Measurements from ENCODE around the gene TENT5A. TPM values are rescaled to one million over a fixed set of nuclear protein-coding genes. Genes with fewer than 3 reads are reported as not detected.
"Not testable (repeated sequence)": the region's sequence is repeated elsewhere in the genome, so short reads cannot be mapped to it uniquely, and the experiment has no call there.

The TENT5A gene
- total RNA-seq, 1 donor from 2014 or later = 15.2 TPM

DNA sequence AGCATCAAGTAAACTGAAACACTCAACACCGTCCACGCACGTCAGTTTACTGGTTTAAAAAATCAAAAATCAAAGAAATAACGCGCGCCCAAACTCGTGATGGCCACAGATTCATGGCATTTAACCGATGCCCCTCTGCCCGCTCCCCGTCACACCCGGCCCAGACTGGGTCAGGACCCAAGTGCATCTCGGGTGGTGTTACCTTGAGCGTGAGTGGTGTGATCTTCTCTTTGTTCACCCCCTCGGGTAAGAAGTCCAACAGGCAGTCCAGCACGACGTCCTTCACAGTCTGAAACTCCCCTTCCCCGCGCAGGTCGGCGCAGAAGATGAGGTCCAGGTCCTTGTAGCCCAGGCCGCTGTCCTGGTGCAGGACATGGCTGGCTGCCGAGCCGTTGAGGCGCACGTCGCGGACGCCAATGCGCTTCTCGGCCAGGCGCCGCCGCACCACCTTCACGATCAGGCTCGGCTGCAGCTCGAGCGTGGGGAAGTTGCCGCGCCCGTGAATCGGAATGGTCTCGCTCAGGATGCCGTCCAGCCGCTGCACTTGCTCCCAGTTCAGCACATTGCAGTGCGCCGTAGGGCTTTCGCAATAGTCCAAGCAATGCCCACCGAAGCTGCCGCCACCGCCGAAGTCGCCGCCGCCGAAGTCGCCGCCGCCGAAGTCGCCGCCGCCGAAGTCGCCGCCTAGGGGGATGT is 945 bp downstream of the TENT5A start:
- peak; percentile 93 for DNase-seq (ENCODE audit: low spot score)

DNA sequence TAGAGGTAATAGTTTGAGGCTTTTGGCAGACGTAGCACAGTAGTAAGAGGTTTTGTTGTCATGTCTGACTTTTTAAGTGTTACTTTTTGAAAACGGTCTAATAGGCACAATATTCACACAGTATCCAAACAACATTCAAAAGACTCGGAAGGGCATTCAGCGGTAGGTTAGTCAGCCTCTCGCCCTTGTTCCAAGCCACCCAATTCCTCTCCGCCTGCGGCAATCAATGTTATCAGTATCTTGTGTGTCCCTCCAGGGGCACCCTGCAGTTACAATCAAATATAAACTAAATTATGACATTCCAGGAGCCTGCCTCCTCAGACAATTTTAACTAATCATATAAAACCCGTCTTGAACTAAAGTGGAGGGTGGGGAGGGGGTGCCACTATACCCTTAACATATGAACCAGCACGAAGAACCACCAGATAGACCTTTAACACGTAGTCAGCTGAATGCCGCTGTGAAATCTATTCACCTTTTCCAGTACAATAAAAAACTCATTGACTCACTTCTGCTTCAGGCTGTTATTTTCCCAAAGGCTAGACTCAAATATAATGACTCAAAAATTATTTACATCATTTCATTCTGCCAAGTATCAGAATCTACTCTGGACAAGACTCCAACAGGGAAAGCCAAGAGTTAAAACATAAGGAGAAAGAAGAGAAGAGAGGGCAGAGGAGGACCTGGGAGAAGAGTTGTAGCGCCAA is 1.6 kb downstream of the TENT5A start:
- DNase-seq (ENCODE audit: low spot score) = no peak

DNA sequence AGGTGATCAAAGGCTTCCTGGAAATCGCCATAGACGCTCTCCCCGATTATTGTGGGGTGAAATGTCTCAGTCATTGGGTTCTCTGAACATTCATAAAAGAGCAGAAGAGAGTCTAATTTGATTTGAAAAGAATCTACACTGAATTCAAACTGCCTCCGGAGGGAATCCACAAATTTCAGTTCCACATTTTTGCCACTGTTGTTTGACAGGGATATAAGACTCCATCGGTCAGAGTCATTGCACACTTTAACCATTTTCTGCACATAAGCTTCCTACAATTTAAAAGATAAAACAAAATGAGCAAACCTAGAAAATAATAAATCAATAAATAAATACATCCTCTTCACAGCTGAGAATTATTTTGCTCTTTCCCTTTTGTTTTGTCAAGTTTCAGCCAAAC is 2.3 kb downstream of the TENT5A start:
- no peak for DNase-seq (ENCODE audit: low spot score)

DNA sequence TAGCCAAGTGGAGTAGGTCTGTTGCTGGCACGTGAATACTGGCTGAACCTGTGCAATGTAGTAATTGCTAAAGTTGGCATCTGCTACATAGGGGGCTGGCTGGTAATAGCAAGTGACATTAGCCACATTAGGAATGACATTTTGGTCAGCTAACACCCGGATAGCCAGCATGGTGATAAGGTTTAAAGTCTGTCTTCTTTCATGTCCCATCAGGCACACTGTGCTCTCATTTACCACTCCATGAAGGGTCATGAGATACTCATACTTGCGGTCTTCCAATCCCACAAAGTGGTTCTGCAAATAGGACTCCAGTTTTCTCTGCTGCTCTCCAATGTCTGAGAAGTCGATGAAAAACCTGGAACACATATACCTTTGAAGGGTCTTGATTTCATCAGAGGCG is 2.8 kb downstream of the TENT5A start:
- no peak for DNase-seq (ENCODE audit: low spot score)

- DNase-seq (ENCODE audit: low spot score) = no peak
These were observed 3.5 kb downstream of the TENT5A start for GRCh38 chr6:81748994-81749393.

- no peak for DNase-seq (ENCODE audit: low spot score)
These were observed 5.2 kb downstream of the TENT5A start for GRCh38 chr6:81747327-81747726.

- no peak for DNase-seq (ENCODE audit: low spot score)
These were observed 8.3 kb downstream of the TENT5A start for GRCh38 chr6:81744131-81744530.

GRCh38 chr6:81743649-81744048 is 8.8 kb downstream of the TENT5A start:
- no peak for DNase-seq (ENCODE audit: low spot score)

DNA sequence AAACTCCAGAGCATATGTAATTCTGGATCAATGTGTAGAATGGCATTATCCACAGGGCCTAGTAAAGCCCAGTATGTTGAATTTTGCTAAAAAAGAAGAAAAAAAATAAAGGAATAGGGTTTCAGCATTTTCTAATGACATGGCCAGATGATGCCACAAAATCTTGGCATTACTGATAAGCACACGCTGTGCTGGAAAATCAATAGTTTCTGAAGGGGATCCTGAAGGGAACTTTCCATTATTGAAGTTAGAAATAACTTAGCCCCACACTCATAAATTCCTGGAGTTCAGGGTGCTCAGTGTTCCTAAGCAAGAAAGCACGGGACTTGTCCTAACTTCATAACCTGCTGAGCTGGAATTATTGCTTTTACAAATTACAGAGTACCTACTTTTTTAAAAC is 10.8 kb downstream of the TENT5A start:
- DNase-seq (ENCODE audit: low spot score) = no peak

- DNase-seq (ENCODE audit: low spot score) = not testable (repeated sequence)
These were observed 11.9 kb downstream of the TENT5A start for GRCh38 chr6:81740591-81740990.

DNA sequence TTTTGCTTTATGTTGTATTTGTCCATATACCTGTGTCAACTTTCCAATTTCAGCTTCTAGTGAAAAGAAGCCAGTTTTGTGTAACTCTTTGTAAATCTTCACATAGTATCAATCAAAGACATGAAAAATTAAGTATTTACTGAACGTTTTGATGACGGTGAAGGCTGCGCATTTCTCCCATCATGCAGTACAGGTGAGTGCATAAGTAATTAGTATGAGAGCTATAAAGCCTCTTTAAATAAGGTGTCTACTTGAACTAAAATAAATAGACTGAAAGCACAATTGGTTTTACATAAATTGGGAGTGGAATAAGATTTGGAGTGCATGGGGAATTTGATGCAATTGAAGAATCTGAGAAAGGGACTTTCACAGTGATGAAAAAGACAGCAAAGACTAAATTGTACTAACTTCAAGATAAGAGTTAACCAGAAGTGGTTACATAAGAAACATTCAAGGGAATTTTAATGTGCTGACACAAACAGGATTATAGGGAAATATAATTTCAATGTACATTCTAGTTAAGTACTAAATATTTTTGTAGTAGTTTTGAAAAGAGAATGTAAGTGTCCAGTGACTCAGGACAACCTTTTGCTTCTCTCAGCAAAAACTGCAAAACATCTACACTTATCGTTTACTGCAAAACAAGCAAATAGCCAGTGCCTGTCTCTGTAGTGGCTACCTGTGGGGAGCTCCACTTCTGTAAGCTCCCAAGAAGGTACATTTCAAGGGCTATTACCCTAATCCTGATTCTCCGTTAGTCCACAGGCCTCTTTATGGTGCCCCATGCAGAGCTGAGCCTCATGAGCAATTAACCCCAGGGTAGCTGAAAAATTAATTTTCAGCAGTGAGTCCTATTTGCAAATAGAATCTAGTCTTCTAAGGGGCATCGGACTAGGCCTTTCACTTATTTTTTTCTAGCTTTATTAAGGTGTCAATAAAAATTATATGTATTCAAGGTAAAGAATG is 13.0 kb downstream of the TENT5A start:
- no peak for DNase-seq (ENCODE audit: low spot score)

- no peak for DNase-seq (ENCODE audit: low spot score)
These were observed 16.1 kb downstream of the TENT5A start for GRCh38 chr6:81736428-81736827.

GRCh38 chr6:81735756-81736380 is 16.6 kb downstream of the TENT5A start:
- DNase-seq (ENCODE audit: low spot score) = no peak

DNA sequence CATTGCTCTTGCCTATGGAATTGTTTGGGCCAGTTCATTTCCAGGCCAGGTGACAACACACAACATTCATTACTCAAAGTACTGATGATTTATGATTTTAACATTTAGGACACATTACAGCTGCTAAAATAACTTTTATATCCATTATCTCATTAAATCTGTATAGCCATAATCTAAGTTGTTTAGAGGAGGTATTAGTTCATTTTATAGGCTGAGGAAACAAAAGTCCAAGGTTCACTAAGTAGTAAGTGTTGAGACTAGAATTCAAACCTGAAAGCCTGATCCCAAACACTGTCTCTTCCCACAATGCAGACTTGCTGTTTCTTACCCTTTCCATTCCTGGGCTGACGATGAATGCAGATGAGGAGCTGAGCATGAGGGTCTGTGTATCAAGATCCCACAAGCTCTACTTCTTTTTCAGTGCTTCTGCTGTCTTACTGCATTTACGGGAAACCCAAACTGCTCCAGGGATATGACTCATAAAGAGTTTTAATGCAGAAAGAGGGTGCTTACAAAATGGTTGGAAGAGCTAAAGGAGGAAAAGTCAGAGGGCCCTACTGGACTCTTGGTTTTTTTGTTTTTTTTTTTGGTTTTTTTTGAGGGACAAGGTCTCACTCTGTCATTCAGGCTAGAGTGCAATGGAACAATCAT is 17.9 kb downstream of the TENT5A start:
- no peak for DNase-seq (ENCODE audit: low spot score)

DNA sequence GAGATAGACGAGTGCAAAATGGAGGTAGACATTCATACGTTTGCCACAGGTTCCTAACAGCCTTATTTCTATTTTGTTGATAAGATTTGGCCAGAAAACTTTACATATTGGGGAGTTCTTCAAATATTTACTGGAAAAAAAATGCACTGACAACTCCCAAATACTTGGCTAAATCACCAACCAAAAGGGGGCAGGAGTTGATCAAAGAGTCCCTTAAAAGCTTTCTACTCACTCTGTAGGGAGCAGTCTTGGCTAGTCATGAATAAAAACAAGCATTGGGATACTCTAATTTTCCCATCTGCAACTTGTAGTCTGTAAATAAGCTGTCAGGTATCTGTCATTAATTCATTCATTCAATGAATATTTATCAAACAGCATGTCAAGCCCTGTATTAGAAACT is 18.4 kb downstream of the TENT5A start:
- DNase-seq (ENCODE audit: low spot score) = no peak

GRCh38 chr6:81731814-81732213 is 20.7 kb downstream of the TENT5A start:
- DNase-seq (ENCODE audit: low spot score) = no peak

DNA sequence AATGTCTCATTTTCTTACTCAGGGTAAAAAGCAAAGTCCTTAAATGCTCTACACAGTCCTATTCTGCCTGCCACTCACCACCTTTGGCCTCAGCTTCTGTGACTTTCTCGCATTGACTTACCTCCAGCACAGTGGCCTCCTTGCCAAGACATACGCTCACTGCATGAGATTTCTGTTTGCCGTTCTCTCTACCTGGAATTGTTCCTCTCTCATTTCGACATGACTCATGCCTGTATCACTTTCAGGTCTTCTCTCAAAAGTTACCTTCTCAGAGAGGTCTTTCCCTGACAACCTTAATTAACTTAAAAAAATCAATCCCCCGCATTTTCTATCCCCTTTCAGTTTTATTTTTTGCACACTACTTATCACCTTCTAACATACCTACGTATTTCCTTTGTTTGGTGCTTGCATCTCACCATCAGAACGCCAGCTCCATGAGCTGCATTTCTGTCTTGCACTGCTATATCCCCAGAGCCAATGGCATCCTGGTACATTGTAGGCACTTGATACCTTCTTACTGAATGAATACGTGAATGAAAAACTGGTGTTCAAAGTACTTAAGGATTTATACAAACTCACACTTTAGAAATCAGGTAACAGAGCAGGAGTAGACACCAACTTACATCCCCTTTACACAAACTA is 24.5 kb downstream of the TENT5A start:
- DNase-seq (ENCODE audit: low spot score) = no peak

GRCh38 chr6:81725127-81725526 is 27.4 kb downstream of the TENT5A start:
- DNase-seq (ENCODE audit: low spot score) = no peak

DNA sequence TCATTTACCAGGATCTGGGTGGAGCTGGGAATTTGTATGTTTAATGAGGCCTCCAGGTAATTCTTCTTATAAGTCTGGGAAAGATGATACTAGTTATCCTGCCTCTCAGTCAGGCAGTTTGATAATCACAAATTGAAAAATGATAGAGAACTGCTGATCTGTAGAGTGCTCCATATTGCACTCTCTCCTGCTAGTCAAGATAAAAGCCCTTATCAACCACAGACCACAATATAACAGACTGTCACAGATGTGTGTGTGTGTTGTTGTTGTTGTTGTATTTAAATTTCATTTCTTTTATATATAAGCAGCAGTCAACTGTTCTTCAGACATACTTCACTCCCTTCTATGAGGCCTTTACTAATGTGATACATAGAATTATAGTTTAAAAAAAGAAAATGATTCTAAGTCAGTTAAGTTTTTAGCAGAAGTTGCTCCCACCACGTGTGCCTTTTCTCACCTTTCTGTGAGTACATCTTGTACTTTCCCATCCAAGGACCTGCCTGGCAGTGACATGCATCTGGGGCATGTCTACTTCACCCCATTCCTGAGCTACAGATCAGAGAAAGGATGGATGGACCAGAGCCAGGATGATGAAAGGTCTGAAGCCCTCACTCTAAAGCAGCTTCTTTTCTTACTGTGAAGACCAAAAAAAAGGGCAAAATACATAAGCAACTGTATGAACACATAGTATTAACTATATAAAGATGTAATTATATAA is 29.8 kb downstream of the TENT5A start:
- no peak for DNase-seq (ENCODE audit: low spot score)

DNA sequence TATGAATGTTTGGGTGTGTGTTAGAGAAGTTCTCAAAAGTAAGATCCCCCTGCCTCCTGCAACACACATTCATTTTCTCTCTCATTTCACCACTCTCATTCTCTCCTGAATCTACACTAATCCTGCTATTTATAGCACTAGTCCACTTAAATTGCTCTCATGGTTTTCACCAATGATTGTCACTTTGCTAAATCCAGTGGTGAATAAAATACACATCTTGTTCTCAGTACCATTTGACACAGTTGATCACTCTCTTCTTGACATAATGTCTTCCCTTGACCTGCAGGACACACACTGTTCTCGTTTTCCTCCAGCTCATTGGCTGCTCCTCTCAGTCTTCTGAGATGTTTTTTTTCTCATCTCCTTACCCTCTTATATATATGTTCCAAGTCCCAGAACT is 32.1 kb downstream of the TENT5A start:
- no peak for DNase-seq (ENCODE audit: low spot score)

Data from mesenteric fat pad (tissue), 1 donor.